GM10266 (cell line): ENCODE results near the gene WSCD2.

Experiments used
- DNase-seq: peaks from one replicate; pipeline ENCODE4 v3.0.0; 2012; ENCODE audit errors: extremely low spot score
- CTCF ChIP-seq: IDR thresholded peaks from 2 replicates; pipeline ENCODE4 v1.5.1; 2012; ENCODE audit warnings: mild to moderate bottlenecking, low read depth; ENCODE audit not compliant: control insufficient read depth, insufficient read depth; ENCODE audit errors: missing control alignments

WSCD2 gene

DNA sequence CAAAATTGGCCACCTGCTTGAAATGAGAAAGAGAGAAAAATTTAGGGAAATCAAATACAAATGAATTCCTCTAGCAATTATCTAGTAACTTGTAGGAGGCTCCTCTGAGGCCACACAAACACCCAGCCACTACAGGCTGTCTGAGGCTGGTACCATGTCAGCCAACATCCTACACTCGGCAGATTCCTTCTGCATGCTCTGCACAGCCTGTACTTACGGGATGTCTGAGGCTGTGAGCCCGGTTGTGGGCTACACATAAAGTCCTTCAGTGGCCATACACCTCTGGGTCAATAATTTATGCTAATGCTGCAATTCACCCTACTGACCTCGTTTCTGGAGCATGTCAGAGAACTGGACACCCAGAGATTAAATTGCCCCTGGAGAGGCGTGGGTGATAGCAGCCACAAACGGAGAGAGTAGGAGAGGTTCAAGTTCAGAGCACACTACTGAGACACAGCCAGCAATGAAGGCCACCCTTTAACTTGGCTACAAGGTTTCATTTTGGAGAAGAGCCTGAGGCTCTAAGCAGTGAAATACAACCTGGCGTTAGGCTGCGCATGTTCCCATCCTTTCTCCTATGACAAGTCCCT is 28.9 kb downstream of the WSCD2 start:
- DNase-seq: no peak
- no peak for TF ChIP-seq CTCF

- DNase-seq: no peak
- no peak for TF ChIP-seq CTCF
Measured at GRCh38 chr12:108162207-108162606, 33.1 kb downstream of the WSCD2 start.

DNA sequence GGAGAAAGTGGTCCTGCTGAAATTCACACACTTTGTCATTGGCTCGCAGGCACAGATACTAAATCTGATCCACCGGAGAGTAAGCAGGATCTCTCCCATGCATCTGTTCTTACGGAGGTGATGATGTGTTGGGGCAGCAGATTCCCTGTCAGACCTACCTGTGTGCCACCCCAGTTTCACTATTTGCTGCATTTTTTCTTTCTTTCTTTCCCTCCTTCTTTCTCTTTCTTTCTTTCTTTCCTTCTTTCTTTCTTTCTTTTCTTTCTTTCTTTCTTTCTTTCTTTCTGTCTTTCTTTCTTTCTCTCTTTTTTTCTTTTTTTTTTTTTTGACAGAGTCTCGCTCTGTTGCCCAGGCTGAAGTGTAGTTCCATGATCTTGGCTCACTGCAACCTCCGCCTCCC is 37.4 kb downstream of the WSCD2 start:
- no peak for TF ChIP-seq CTCF
- DNase-seq: no peak

DNA sequence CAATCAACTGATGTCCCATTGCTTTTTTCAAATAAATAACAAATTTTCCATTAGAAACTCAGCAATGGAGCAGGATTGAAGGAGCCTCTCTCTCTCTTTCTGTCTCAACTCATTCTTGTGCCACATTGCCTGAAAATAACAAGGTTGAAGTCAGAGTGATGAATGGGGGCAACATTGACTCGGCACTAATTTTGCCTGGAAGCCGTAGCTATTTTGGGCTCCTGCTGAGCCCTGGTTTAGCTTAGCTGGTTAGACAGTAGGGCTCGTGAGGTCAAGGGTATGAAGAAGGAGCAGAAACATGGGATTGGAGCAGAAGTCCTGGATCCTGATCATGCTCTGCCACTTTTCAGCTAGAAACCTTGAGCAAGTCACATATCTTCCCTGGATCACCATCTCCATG is 38.9 kb downstream of the WSCD2 start:
- no peak for TF ChIP-seq CTCF
- no peak for DNase-seq

DNA sequence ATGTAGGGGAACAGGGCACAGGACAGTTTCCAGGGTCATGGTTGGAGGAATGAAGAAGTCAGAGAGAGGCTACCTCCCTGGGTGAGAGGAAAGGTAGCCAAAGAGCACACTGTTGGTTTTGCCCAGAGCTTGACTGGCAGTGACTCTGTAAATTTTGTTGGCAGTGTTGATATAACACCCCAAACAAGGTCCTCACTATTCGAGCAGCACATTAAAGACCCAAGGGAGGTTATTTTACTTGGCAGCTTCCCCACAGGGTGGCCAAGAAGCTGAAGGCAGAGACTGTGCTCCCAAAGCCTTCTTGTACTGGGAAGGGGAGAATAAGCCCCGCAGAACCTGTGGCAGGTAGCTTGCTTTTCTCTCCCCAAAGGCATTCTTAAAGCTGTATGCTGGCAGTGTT is 40.6 kb downstream of the WSCD2 start:
- no peak for DNase-seq
- TF ChIP-seq CTCF: no peak

GRCh38 chr12:108170164-108170563 is 41.1 kb downstream of the WSCD2 start:
- TF ChIP-seq CTCF: no peak
- DNase-seq: no peak

DNA sequence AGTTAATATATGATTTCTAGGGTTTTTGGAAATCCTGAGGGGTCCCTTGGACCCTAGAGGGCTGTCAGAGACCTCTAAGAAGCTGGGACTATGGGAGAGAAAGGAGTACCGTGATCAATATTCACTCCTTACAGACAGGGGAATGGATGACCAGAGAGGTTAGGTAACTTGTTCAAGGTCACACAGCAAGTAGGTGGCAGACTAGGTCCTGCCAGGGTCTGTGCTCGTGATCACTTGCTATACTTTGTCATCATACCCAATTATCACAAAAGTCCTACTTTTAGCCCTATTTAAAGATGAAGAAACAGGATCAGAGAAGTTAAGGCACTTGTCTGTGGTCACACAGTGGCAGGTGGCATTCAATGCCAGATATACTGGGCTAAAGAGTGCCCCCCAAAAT is 42.9 kb downstream of the WSCD2 start:
- no peak for DNase-seq
- no peak for TF ChIP-seq CTCF
